HPDE6-E6E7 (cell line): ENCODE measurements around the gene RALBP1.
"Not testable (repeated sequence)": the region's sequence is repeated elsewhere in the genome, so short reads cannot be mapped to it uniquely, and the experiment has no call there.

Experiments
- DNase-seq: peaks from one replicate; pipeline ENCODE4 v3.0.0; 2011; ENCODE audit warnings: missing footprints; ENCODE audit errors: extremely low spot score

Gene RALBP1

GRCh38 chr18:9474983-9475642, at the start of gene RALBP1:
RALBP1 (plus strand) TSS chr18:9475513; CDS start chr18:9513046, 37,533 bp downstream.
- DNase-seq, result peak; percentile 99

- no peak for DNase-seq
Observed at GRCh38 chr18:9426753-9427152, 48.6 kb upstream of the RALBP1 start.

- DNase-seq, result no peak
Observed at GRCh38 chr18:9428301-9428706, 47.0 kb upstream of the RALBP1 start.

GRCh38 chr18:9428862-9429661, 46.3 kb upstream of the RALBP1 start:
- no peak for DNase-seq

GRCh38 chr18:9429662-9429993, 45.7 kb upstream of the RALBP1 start:
- DNase-seq, result no peak

GRCh38 chr18:9430315-9430714, 45.0 kb upstream of the RALBP1 start:
- not testable (repeated sequence) for DNase-seq

GRCh38 chr18:9431296-9431695, 44.0 kb upstream of the RALBP1 start:
- DNase-seq, result no peak

- not testable (repeated sequence) for DNase-seq
Observed at GRCh38 chr18:9433122-9433521, 42.2 kb upstream of the RALBP1 start.

GRCh38 chr18:9433671-9434121, 41.6 kb upstream of the RALBP1 start:
- no peak for DNase-seq

- no peak for DNase-seq
Observed at GRCh38 chr18:9434122-9434701, 41.1 kb upstream of the RALBP1 start.

GRCh38 chr18:9435041-9435440, 40.3 kb upstream of the RALBP1 start:
- no peak for DNase-seq

- DNase-seq, result no peak
Observed at GRCh38 chr18:9436206-9436929, 38.9 kb upstream of the RALBP1 start.

- DNase-seq, result no peak
Observed at GRCh38 chr18:9437021-9437437, 38.3 kb upstream of the RALBP1 start.

GRCh38 chr18:9437672-9438071, 37.6 kb upstream of the RALBP1 start:
- DNase-seq, result no peak

GRCh38 chr18:9441061-9441460, 34.3 kb upstream of the RALBP1 start:
- no peak for DNase-seq

- DNase-seq, result no peak
Observed at GRCh38 chr18:9444549-9444948, 30.8 kb upstream of the RALBP1 start.

- no peak for DNase-seq
Observed at GRCh38 chr18:9446839-9447238, 28.5 kb upstream of the RALBP1 start.

GRCh38 chr18:9447334-9447733, 28.0 kb upstream of the RALBP1 start:
- DNase-seq, result no peak

GRCh38 chr18:9449600-9450414, 25.5 kb upstream of the RALBP1 start:
- no peak for DNase-seq

- not testable (repeated sequence) for DNase-seq
Observed at GRCh38 chr18:9450920-9451319, 24.4 kb upstream of the RALBP1 start.

GRCh38 chr18:9453283-9453682, 22.0 kb upstream of the RALBP1 start:
- DNase-seq, result no peak
